Keratinocyte (primary cell): ENCODE data around the gene TAL2. TPM values are rescaled to one million over a fixed set of nuclear protein-coding genes. Genes with fewer than 3 reads are reported as not detected.

Source experiments
- DNase-seq: peaks from one replicate; pipeline ENCODE4 v3.0.0-alpha.2; 2011; ENCODE audit warnings: low read depth, missing footprints, low spot score
- FAIRE-seq: peaks from 2 replicates; lab custom pipeline; 2011; peaks lifted over from hg19 to GRCh38; lab: Jason Lieb, UNC
- H2AFZ ChIP-seq: 2 replicates; pipeline ENCODE4 v1.6.0; 2012; ENCODE audit warnings: low read length, control low read depth, inconsistent platforms; ENCODE audit not compliant: control insufficient read depth
- H3K27ac ChIP-seq: 2 replicates; pipeline ENCODE4 v1.5.1; 2011; ENCODE audit warnings: low read length; ENCODE audit not compliant: control insufficient read depth, insufficient read depth
- H3K27me3 ChIP-seq: 3 replicates; pipeline ENCODE4 v1.6.0; 2011; ENCODE audit warnings: low read length; ENCODE audit not compliant: control insufficient read depth, insufficient read depth; ENCODE audit errors: extremely low read depth
- H3K36me3 ChIP-seq, 2 experiments: 2 replicates in 1 of 2; 3 replicates in 1 of 2; pipeline ENCODE4 v1.5.1; 2011; ENCODE audit warnings: low read length in 2 of 2, mild to moderate bottlenecking in 1 of 2; ENCODE audit not compliant: control insufficient read depth in 2 of 2, insufficient read depth in 2 of 2; ENCODE audit errors: extremely low read depth in 1 of 2
- H3K4me1 ChIP-seq: 3 replicates; pipeline ENCODE4 v1.5.1; 2011; ENCODE audit warnings: low read length; ENCODE audit not compliant: control insufficient read depth, insufficient read depth; ENCODE audit errors: extremely low read depth
- H3K4me2 ChIP-seq: 3 replicates; pipeline ENCODE4 v1.6.0; 2011; ENCODE audit warnings: low read depth, low read length; ENCODE audit not compliant: control insufficient read depth, insufficient read depth; ENCODE audit errors: extremely low read depth
- H3K4me3 ChIP-seq, 3 experiments: fragments of 200-600 bp in 1 of 3; sonication (generic) in 1 of 3; 2 replicates in 2 of 3; 3 replicates in 1 of 3; pipeline ENCODE4 v1.5.1; 2011 to 2016; ENCODE audit warnings: low read length in 3 of 3, mild to moderate bottlenecking in 3 of 3, control low read depth in 2 of 3, inconsistent platforms in 1 of 3, low read depth in 1 of 3, mixed read lengths in 1 of 3, mixed run types in 1 of 3, moderate library complexity in 1 of 3; ENCODE audit not compliant: control insufficient read depth in 2 of 3, insufficient read depth in 2 of 3; ENCODE audit errors: extremely low read depth in 1 of 3
- H3K79me2 ChIP-seq: 2 replicates; pipeline ENCODE4 v1.6.0; 2012; ENCODE audit warnings: low read length; ENCODE audit not compliant: control insufficient read depth, insufficient read depth
- H3K9ac ChIP-seq: 3 replicates; pipeline ENCODE4 v1.6.0; 2011; ENCODE audit warnings: low read length; ENCODE audit not compliant: control insufficient read depth, insufficient read depth; ENCODE audit errors: extremely low read depth
- H3K9me1 ChIP-seq: 3 replicates; pipeline ENCODE4 v1.6.0; 2011; ENCODE audit warnings: low read length; ENCODE audit not compliant: control insufficient read depth, insufficient read depth; ENCODE audit errors: extremely low read depth
- H3K9me3 ChIP-seq: 2 replicates; pipeline ENCODE4 v1.5.1; 2012; ENCODE audit warnings: low read depth, low read length; ENCODE audit not compliant: control insufficient read depth
- H4K20me1 ChIP-seq: 3 replicates; pipeline ENCODE4 v1.6.0; 2011; ENCODE audit warnings: low read length; ENCODE audit not compliant: control insufficient read depth, insufficient read depth; ENCODE audit errors: extremely low read depth
- EZH2 ChIP-seq: IDR thresholded peaks from one replicate; pipeline ENCODE4 v1.6.1; 2012; ENCODE audit warnings: inconsistent platforms, mild to moderate bottlenecking, low read length, moderate library complexity
- dilution Hi-C: fragments of 300-500 bp; cut with MboI; formaldehyde crosslinking; loops from one replicate; pipeline ENCODE4 v1.7.0; 2020; ENCODE audit warnings: low sequenced_read_pairs; ENCODE audit not compliant: extremely low pct_ligation_motif_present
- polyA plus RNA-seq, 5 experiments: library from polyadenylated mRNA; depleted of rRNA in 3 of 5; stranded (reverse) in 3 of 5; stranded (forward) in 1 of 5; unstranded in 1 of 5; fragments of >200 nt; gene quantifications; 1 replicate in 1 of 5; 2 replicates in 3 of 5; 3 replicates in 1 of 5; pipeline versions ENCODE4 v1.2.1 to v1.2.3, GENCODE V29; 2011 to 2012; ENCODE audit warnings: missing spikeins in 2 of 5, low read depth in 1 of 5, low replicate concordance in 1 of 5
- TF ChIP-seq, protein P1 (sequence below), 3 experiments: IDR thresholded peaks in 1 of 3; conservative IDR thresholded peaks in 1 of 3; optimal IDR thresholded peaks in 1 of 3; 2 replicates in 2 of 3; 3 replicates in 1 of 3; pipeline versions ENCODE3 to v1.5.1; 2011; ENCODE audit warnings: low read length in 3 of 3, mild to moderate bottlenecking in 3 of 3, moderate library complexity in 2 of 3, control low read depth in 1 of 3, inconsistent platforms in 1 of 3; ENCODE audit not compliant: insufficient read depth in 2 of 3; ENCODE audit errors: extremely low read depth in 1 of 3

The TAL2 gene
- polyA plus RNA-seq, 1 donor (not counting 4 experiments of a cell fraction or from before 2014, with no cell fraction given): not detected

DNA sequence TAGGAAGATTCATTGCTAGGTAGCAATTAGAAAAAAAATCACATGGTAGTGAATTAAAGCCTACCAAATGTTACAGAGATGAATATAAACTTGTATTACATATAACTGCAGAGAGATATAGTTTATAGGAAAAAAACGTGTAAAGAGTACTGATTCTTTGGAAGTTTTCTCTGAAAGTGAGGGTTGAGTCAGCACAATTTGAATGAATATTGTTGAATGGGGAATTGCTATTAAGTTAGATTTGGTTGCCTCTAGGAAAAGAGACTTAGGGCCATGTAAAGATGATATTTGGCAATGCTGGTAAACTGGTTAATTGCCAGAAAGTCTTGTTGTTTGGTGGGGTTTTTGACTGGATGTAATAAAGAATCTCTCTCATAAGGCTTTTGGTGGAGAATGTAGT lies 37.2 kb upstream of the TAL2 start:
- Histone ChIP-seq H3K27ac (no peak overlapping the region), H3K79me2 (no peaks in the 10 kb centered on the region), H3K4me2 (no peak overlapping the region), H3K4me1 (no peaks in the 10 kb centered on the region), H3K4me3 (no peak overlapping the region), H3K9ac (no peak overlapping the region), H4K20me1 (no peaks in the 10 kb centered on the region), H3K9me1 (no peaks in the 10 kb centered on the region), H3K27me3 (no peaks in the 10 kb centered on the region), H3K36me3 (peaks cover 0 to 2% of the 10 kb centered on the region in 2 experiments), H3K9me3 (no peaks in the 10 kb centered on the region), H2AFZ (no peak overlapping the region)
- no peak for FAIRE-seq
- DNase-seq: no peak
- dilution Hi-C loops: no loop called here
- TF ChIP-seq, protein P1, sequence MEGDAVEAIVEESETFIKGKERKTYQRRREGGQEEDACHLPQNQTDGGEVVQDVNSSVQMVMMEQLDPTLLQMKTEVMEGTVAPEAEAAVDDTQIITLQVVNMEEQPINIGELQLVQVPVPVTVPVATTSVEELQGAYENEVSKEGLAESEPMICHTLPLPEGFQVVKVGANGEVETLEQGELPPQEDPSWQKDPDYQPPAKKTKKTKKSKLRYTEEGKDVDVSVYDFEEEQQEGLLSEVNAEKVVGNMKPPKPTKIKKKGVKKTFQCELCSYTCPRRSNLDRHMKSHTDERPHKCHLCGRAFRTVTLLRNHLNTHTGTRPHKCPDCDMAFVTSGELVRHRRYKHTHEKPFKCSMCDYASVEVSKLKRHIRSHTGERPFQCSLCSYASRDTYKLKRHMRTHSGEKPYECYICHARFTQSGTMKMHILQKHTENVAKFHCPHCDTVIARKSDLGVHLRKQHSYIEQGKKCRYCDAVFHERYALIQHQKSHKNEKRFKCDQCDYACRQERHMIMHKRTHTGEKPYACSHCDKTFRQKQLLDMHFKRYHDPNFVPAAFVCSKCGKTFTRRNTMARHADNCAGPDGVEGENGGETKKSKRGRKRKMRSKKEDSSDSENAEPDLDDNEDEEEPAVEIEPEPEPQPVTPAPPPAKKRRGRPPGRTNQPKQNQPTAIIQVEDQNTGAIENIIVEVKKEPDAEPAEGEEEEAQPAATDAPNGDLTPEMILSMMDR (optimal IDR thresholded peaks at IDR 0.05 in 1 of 3, IDR thresholded peaks at IDR 0.05 in 1 of 3, conservative IDR thresholded peaks at IDR 0.05 in 1 of 3; ENCODE audit: extremely low read depth in 1 of 3, insufficient read depth in 2 of 3, low read length in 3 of 3): no peak
- no peak for TF ChIP-seq EZH2

- H2AFZ ChIP-seq: no peak overlapping the region
- H3K4me2 ChIP-seq: no peak overlapping the region
- DNase-seq: no peak
- H3K27ac ChIP-seq: no peak overlapping the region
- no peaks in the 10 kb centered on the region for H3K9me1 ChIP-seq
- H4K20me1 ChIP-seq: no peaks in the 10 kb centered on the region
- H3K27me3 ChIP-seq: no peaks in the 10 kb centered on the region
- peaks cover 0 to 4% of the 10 kb centered on the region in 2 experiments for H3K36me3 ChIP-seq
- dilution Hi-C loops: no loop called here
- no peaks in the 10 kb centered on the region for H3K4me1 ChIP-seq
- TF ChIP-seq EZH2: no peak
- TF ChIP-seq, protein P1 (optimal IDR thresholded peaks at IDR 0.05 in 1 of 3, IDR thresholded peaks at IDR 0.05 in 1 of 3, conservative IDR thresholded peaks at IDR 0.05 in 1 of 3; ENCODE audit: extremely low read depth in 1 of 3, insufficient read depth in 2 of 3, low read length in 3 of 3): no peak
- H3K9ac ChIP-seq: no peak overlapping the region
- no peaks in the 10 kb centered on the region for H3K9me3 ChIP-seq
- no peak for FAIRE-seq
- H3K4me3 ChIP-seq: no peak overlapping the region
- no peaks in the 10 kb centered on the region for H3K79me2 ChIP-seq
Observed at GRCh38 chr9:105632807-105633206, 29.4 kb upstream of the TAL2 start.
